Astrocyte (in vitro differentiated cells and primary cell): ENCODE results near the gene SLC38A3. TPM values are rescaled to one million over a fixed set of nuclear protein-coding genes. Genes with fewer than 3 reads are reported as not detected.
A peak's percentile ranks its signal among the peaks of the same experiment; 100 is the strongest.

ENCODE experiments used
- DNase-seq: peaks from one replicate; pipeline ENCODE4 v3.0.0-alpha.2; 2010; ENCODE audit warnings: low read depth
- FAIRE-seq: peaks from 2 replicates; lab custom pipeline; 2011; peaks lifted over from hg19 to GRCh38; lab: Jason Lieb, UNC
- H2AFZ ChIP-seq: 2 replicates; pipeline ENCODE4 v1.6.0; 2012; ENCODE audit warnings: low read depth, low read length, inconsistent platforms
- H3K27ac ChIP-seq: 2 replicates; pipeline ENCODE4 v1.5.1; 2011; ENCODE audit warnings: low read depth, low read length, inconsistent platforms
- H3K27me3 ChIP-seq: 2 replicates; pipeline ENCODE4 v1.6.0; 2011; ENCODE audit warnings: low read length, inconsistent platforms; ENCODE audit not compliant: insufficient read depth
- H3K36me3 ChIP-seq: 2 replicates; pipeline ENCODE4 v1.5.1; 2011; ENCODE audit warnings: low read length, inconsistent platforms; ENCODE audit not compliant: insufficient read depth
- H3K4me1 ChIP-seq: 2 replicates; pipeline ENCODE4 v1.5.1; 2011; ENCODE audit warnings: low read length, inconsistent platforms; ENCODE audit not compliant: insufficient read depth
- H3K4me2 ChIP-seq: 2 replicates; pipeline ENCODE4 v1.6.0; 2012; ENCODE audit warnings: low read length, inconsistent platforms
- H3K4me3 ChIP-seq: 2 replicates; pipeline ENCODE4 v1.5.1; 2011; ENCODE audit warnings: low read depth, mild to moderate bottlenecking, low read length, inconsistent platforms; ENCODE audit not compliant: insufficient read depth
- H3K79me2 ChIP-seq: 2 replicates; pipeline ENCODE4 v1.6.0; 2012; ENCODE audit warnings: mild to moderate bottlenecking, low read length, inconsistent platforms; ENCODE audit not compliant: insufficient read depth
- H3K9ac ChIP-seq: 2 replicates; pipeline ENCODE4 v1.6.0; 2012; ENCODE audit warnings: mild to moderate bottlenecking, low read length, inconsistent platforms
- H3K9me3 ChIP-seq: 2 replicates; pipeline ENCODE4 v1.5.1; 2012; ENCODE audit warnings: low read depth, mild to moderate bottlenecking, low read length, inconsistent platforms; ENCODE audit not compliant: insufficient read depth
- H4K20me1 ChIP-seq: 2 replicates; pipeline ENCODE4 v1.6.0; 2012; ENCODE audit warnings: low read length, inconsistent platforms; ENCODE audit not compliant: insufficient read depth
- H3K27ac Mint-ChIP-seq: one replicate; pipeline ENCODE4 v1.8.0; 2021; ENCODE audit warnings: mild to moderate bottlenecking, mixed read lengths; ENCODE audit not compliant: unreplicated experiment
- H3K27me3 Mint-ChIP-seq: one replicate; pipeline ENCODE4 v1.8.0; 2021; ENCODE audit warnings: low read depth, mixed read lengths; ENCODE audit not compliant: unreplicated experiment
- H3K36me3 Mint-ChIP-seq: one replicate; pipeline ENCODE4 v1.8.0; 2021; ENCODE audit warnings: low read depth, mixed read lengths; ENCODE audit not compliant: unreplicated experiment
- H3K4me1 Mint-ChIP-seq: one replicate; pipeline ENCODE4 v1.8.0; 2021; ENCODE audit warnings: low read depth, mixed read lengths; ENCODE audit not compliant: unreplicated experiment
- H3K4me3 Mint-ChIP-seq: one replicate; pipeline ENCODE4 v1.8.0; 2021; ENCODE audit warnings: mild to moderate bottlenecking, moderate library complexity, mixed read lengths; ENCODE audit not compliant: unreplicated experiment
- H3K9me3 Mint-ChIP-seq: one replicate; pipeline ENCODE4 v1.8.0; 2021; ENCODE audit warnings: mild to moderate bottlenecking, mixed read lengths; ENCODE audit not compliant: unreplicated experiment
- CTCF ChIP-seq: IDR thresholded peaks from 2 replicates; pipeline ENCODE4 v1.5.1; 2011; ENCODE audit warnings: low read depth, mild to moderate bottlenecking, inconsistent platforms, low read length, moderate library complexity; ENCODE audit not compliant: insufficient read depth
- EZH2 ChIP-seq: IDR thresholded peaks from 2 replicates; pipeline ENCODE4 v1.6.1; 2012; ENCODE audit warnings: mild to moderate bottlenecking, low read length, inconsistent platforms; ENCODE audit not compliant: insufficient read depth
- total RNA-seq: library from RNA; stranded (reverse); gene quantifications from 2 replicates; pipeline ENCODE4 v1.2.1, GENCODE V29; 2021

SLC38A3 gene
- total RNA-seq, 1 donor from 2014 or later, result 0.68 TPM

DNA sequence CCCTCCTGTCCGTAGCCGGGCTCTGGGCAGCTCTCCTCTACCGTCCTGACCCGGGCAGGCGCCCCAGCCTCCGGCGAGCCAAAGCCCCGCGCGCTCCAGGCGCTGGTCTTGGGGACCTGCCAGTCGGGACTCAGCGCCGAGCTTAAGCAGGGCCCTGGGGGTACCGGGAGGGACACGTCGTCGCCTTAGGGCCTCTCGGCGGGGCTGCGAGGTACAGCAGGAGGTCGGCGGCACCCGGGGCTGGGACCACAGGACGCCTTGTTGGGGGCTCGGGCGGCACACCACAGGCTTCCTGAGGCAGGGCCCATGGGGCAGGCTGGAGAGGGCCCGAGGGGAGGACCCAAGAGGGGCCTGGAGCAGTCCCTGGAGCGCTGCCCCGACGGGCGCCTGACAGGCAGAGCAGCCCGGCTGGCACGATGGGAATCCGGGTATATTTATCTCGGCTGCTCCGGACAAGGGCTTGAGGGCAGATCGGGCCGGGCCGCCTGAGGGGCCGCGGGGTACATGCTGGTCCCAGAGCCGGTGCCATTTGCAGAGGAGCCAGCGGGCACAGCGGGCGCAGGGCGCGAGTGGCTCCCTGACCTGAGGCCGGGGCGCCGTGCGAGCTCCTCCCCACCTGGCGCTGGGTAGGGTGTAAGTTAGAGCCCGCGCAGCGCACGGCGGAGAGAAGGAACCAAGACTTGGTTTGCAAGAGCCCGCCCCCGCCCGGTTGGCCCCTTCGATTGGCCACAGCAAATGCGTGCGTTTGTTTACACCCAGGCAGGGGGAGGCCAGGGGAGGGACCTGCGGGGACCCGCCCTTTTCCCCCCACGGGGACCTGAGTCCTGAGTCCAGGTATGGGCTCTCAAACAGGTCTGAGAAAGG, 574 bp downstream of the SLC38A3 start:
- Histone ChIP-seq H3K4me3 (peak overlapping the region; percentile 42), H3K27ac (no peak overlapping the region), H4K20me1 (no peaks in the 10 kb centered on the region), H3K4me1 (no peaks in the 10 kb centered on the region), H3K9me3 (no peaks in the 10 kb centered on the region), H3K27me3 (peaks cover 25% of the 10 kb centered on the region), H3K36me3 (no peaks in the 10 kb centered on the region), H2AFZ (peak overlapping the region; percentile 75), H3K9ac (peak overlapping the region; percentile 23), H3K4me2 (peak overlapping the region; percentile 83), H3K79me2 (no peaks in the 10 kb centered on the region)
- Mint-ChIP-seq H3K9me3 (peaks cover 3% of the 10 kb centered on the region), H3K36me3 (no peaks in the 10 kb centered on the region), H3K27me3 (peaks cover 39% of the 10 kb centered on the region), H3K27ac (no peak overlapping the region), H3K4me1 (peaks cover 10% of the 10 kb centered on the region), H3K4me3 (no peak overlapping the region)
- DNase-seq, result peak; percentile 10
- TF ChIP-seq CTCF (no peak), EZH2 (peak; percentile 98)
- FAIRE-seq, result no peak

GRCh38 chr3:50207359-50208042, 2.4 kb downstream of the SLC38A3 start:
- Histone ChIP-seq H3K4me3 (no peak overlapping the region), H2AFZ (no peak overlapping the region), H3K4me1 (no peaks in the 10 kb centered on the region), H3K9ac (no peak overlapping the region), H3K9me3 (no peaks in the 10 kb centered on the region), H3K27me3 (peaks cover 24% of the 10 kb centered on the region), H3K36me3 (no peaks in the 10 kb centered on the region), H3K27ac (no peak overlapping the region), H3K4me2 (no peak overlapping the region), H3K79me2 (no peaks in the 10 kb centered on the region), H4K20me1 (no peaks in the 10 kb centered on the region)
- no peaks in the 10 kb centered on the region for H3K36me3 Mint-ChIP-seq
- no peak overlapping the region for H3K4me3 Mint-ChIP-seq
- H3K9me3 Mint-ChIP-seq, result peaks cover 3% of the 10 kb centered on the region
- DNase-seq (no peak), FAIRE-seq (no peak)
- no peak for TF ChIP-seq EZH2
- no peak for TF ChIP-seq CTCF
- H3K27ac Mint-ChIP-seq, result no peak overlapping the region
- peaks cover 14% of the 10 kb centered on the region for H3K4me1 Mint-ChIP-seq
- peaks cover 27% of the 10 kb centered on the region for H3K27me3 Mint-ChIP-seq
